GM06990 (cell line): ENCODE measurements around the gene ASMTL.
"Not testable (repeated sequence)": the region's sequence is repeated elsewhere in the genome, so short reads cannot be mapped to it uniquely, and the experiment has no call there.

Experiments used
- DNase-seq: peaks from one replicate; pipeline ENCODE4 v3.0.0-alpha.2; 2011; ENCODE audit not compliant: insufficient read length; ENCODE audit errors: extremely low read depth
- H3K27me3 ChIP-seq: replicated peaks from 2 replicates; pipeline ENCODE4 v1.6.0; 2011; ENCODE audit warnings: low read length; ENCODE audit not compliant: control insufficient read depth, insufficient read depth
- H3K36me3 ChIP-seq: 2 replicates; pipeline ENCODE4 v1.5.1; 2011; ENCODE audit warnings: low read length; ENCODE audit not compliant: control insufficient read depth, insufficient read depth
- H3K4me3 ChIP-seq: replicated peaks from 2 replicates; pipeline ENCODE4 v1.5.1; 2011; ENCODE audit warnings: low read depth, mild to moderate bottlenecking, control low read depth, low read length
- TF ChIP-seq, protein P1 (sequence below): IDR thresholded peaks from 2 replicates; pipeline ENCODE4 v1.5.1; 2011; ENCODE audit warnings: low read length, control low read depth, mild to moderate bottlenecking, inconsistent platforms; ENCODE audit not compliant: insufficient read depth, poor library complexity, severe bottlenecking

The ASMTL gene

DNA sequence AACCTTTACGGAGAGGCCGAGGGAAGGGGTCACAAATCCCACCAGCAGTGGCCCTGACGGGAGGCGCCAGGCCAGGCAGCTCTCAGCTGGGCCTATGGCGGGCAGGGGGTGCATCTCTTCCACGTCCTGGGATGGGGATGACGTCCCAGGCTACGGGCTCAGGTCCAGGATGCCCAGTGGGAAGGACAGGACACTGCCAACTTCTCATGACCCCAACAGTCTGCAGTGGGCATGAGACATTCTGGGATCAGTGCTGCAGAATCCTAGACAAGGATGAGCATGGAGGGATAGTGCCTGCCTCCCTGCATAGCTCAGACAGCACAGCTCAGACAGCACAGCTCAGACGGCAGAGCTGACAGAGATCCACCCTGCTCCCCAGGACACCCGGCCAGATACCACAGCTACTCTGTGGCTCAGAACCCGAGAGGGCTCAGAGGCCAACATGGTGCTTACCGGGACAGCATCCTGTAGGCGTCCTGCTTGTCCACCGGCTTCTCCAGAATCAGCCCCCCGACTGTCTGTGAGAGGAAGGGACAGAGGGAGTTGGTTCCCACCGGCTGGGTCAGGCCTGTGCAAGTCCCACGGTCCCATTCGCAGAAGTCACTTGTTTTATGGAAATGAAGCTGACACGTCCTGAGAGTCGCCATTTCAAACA, 17.3 kb downstream of the ASMTL start:
- H3K36me3 ChIP-seq = peaks cover 27% of the 10 kb centered on the region
- H3K27me3 ChIP-seq = no peaks in the 10 kb centered on the region
- H3K4me3 ChIP-seq = no peak overlapping the region
- TF ChIP-seq, protein P1, sequence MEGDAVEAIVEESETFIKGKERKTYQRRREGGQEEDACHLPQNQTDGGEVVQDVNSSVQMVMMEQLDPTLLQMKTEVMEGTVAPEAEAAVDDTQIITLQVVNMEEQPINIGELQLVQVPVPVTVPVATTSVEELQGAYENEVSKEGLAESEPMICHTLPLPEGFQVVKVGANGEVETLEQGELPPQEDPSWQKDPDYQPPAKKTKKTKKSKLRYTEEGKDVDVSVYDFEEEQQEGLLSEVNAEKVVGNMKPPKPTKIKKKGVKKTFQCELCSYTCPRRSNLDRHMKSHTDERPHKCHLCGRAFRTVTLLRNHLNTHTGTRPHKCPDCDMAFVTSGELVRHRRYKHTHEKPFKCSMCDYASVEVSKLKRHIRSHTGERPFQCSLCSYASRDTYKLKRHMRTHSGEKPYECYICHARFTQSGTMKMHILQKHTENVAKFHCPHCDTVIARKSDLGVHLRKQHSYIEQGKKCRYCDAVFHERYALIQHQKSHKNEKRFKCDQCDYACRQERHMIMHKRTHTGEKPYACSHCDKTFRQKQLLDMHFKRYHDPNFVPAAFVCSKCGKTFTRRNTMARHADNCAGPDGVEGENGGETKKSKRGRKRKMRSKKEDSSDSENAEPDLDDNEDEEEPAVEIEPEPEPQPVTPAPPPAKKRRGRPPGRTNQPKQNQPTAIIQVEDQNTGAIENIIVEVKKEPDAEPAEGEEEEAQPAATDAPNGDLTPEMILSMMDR = no peak
- DNase-seq = no peak

DNA sequence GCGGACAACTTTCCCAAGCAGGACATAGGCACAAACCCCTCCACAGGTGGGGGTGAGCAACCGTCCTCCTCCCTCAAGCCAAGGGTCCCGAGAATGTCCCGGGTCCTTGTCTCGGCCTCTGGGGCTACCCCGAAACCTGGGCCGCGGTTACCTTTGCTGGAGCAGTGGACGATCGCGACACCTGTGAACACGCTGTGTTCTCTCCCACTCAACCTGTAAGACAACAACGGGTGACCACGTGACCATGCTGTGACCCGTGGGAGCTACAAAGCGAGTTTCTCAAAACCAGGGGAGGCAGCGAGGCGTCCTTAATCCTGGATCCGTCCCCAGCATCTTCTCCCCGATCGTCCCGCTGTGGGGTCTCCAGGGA, 17.9 kb downstream of the ASMTL start:
- DNase-seq = no peak
- Histone ChIP-seq H3K27me3 (no peaks in the 10 kb centered on the region), H3K36me3 (peaks cover 27% of the 10 kb centered on the region), H3K4me3 (no peak overlapping the region)
- TF ChIP-seq, protein P1 = no peak

DNA sequence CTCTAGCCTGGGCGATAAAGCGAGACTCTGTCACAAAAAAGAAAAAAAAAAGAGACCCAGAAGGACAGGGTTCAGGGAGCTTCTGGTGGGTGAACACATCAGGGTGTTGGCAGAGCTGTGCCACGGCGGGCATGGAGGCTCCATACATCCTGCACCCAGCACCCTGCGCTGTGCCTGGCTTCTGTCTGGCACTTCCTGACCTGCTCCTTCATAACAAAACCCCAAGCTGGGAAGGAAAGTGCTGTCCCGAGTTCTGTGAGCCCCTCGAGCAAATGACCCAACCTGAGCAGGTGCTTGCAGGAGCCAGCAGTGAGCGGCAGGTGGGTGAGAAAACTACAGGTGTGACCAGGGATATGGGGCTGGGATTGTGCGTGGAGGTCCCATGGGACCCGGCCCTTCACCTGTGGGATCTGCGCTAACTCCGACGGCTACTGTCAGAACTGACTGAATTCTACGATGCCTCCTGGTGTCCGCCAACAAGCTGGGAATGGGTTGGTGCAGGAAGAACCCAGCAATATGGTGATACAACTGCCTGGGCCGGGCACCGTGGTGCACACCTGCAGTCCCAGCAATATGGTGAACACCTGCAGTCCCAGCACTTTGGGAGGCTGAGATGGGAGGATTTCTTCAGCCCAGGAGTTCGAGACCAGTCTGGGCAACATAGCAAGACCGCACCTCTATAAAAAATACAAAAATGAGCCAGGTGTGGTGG, 18.9 kb downstream of the ASMTL start:
- H3K36me3 ChIP-seq = peaks cover 24% of the 10 kb centered on the region
- H3K4me3 ChIP-seq = no peak overlapping the region
- no peak for DNase-seq
- H3K27me3 ChIP-seq = no peaks in the 10 kb centered on the region
- TF ChIP-seq, protein P1 = no peak

DNA sequence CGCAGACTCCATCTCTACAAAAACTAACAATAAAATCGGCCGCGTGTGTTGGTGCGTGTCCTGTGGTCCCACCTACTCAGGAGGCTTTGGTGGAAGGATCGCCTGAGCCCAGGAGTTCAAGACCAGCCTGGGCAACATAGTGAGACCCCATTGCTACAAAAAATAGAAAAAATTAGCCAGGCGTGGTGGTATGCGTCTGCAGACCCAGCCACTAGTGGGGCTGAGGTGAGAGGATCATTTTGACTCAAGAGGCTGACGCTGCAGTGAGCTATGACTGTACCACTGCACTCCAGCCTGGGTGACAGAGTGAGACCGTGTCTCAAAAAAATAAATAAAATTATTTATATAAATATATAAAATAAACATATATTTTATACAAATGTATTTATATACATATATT, 22.3 kb downstream of the ASMTL start:
- DNase-seq = no peak
- Histone ChIP-seq H3K27me3 (no peaks in the 10 kb centered on the region), H3K36me3 (peaks cover 20% of the 10 kb centered on the region), H3K4me3 (no peak overlapping the region)
- TF ChIP-seq, protein P1 = no peak

DNA sequence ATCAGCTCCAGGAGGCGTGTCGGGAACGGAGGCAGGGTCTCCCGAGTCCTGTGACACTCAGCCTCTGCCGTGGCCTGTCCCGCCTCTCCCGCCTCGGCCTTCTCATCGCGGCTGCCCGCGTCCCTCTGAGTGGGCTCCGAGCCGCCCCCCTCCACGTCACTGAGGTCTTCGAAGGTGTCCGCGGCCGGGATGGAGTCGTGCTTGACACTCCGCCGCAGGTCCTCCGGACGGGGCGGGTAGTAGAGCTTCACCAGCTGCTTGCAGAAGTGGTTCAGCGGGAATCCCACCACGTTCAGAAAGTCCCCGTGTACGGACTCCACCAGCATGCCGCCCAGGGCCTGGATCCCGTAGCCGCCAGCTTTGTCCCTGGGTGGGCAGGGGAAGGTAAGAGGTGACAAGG, 25.0 kb downstream of the ASMTL start:
- TF ChIP-seq, protein P1 = no peak
- Histone ChIP-seq H3K4me3 (no peak overlapping the region), H3K27me3 (no peaks in the 10 kb centered on the region), H3K36me3 (peaks cover 14% of the 10 kb centered on the region)
- no peak for DNase-seq

DNA sequence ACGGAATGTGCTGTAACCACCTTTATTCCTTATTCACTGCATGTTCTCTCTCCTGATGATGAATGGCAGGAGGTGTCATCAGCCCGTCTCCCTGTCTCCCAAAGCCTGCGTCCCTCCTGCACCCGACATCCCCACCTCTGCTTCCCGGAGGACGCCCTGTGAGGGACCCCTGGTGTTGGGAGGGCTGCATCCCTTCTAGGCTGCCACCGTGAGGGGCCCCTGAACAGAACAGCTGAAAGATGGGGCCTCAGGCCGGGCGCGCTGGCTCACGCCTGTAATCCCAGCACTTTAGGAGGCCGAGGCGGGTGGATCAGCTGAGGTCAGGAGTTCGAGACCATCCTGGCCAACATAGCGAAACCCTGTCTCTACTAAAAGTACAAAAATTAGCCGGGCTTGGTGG, 26.4 kb downstream of the ASMTL start:
- not testable (repeated sequence) for DNase-seq, H3K27me3 ChIP-seq, H3K4me3 ChIP-seq
- H3K36me3 ChIP-seq = peaks cover 13% of the 10 kb centered on the region
